Measurements from ENCODE around the gene HDAC4.

HDAC4 gene

DNA sequence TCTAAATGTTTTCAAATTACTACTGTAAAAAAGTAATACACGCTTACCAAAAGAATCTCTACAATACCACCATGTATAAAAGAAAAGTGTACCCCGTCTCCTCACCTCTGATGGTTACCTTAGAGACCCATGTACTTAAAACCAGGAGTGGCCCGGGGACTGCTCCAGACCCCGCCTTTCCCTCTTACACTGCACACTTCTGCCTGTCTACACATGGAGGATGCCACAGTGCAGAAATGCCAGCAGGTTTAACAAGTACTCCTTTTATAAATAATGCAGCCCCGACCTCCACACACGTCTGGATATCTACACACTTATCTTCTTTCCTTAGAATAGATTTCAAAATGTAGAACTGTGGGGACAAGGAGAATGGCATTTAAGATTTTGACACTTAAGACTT, 5.3 kb downstream of the HDAC4 start:
- DNase-seq = no peak

DNA sequence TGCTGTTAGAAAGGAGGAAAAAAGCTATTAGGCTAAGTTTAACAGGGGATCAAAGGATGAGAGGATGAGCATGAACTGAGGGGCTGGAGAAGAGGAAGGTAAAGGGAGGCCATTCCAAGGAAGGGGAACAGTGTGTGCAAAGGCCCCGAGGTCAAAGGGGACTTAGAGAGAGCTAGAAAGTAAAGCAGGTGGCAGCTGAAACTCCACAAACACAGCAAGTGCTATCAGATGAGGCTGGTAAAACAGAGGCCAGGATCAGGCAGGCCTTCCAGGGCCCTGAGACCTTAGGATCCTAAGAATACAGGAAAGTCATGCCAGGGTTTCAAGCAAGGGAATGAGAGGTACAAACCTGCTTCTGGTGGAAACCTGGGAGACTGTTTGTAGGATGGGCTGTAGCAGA, 5.8 kb downstream of the HDAC4 start:
- no peak for DNase-seq

DNA sequence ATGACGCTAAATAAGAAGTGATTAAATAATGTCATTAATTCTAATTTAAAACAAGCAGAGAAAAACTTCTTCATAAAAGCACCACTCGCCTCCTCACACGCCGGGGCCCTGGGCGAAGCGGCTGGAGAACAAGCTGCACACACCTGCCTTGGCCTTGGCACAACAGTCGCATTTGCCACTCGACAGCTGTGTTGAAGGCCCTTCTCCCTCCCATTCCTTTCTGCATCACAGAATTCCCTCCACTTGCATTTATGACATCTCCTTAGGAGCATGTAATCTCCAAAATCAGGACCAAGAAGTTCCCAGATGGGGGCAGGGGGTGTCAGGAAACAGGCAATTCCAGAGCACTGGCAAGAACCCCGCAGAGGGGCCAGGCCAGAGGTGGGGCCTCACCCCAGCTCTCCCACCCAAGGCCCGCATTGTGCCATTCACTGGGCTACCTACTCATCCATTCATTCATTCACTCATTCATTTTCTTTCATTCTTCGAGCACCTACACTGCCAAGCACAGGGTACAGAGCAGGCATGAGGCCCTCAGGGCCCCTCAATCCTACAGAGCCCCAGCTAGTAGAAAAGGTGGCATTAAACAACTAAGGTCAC, 6.4 kb downstream of the HDAC4 start:
- peak; percentile 66 for DNase-seq

DNA sequence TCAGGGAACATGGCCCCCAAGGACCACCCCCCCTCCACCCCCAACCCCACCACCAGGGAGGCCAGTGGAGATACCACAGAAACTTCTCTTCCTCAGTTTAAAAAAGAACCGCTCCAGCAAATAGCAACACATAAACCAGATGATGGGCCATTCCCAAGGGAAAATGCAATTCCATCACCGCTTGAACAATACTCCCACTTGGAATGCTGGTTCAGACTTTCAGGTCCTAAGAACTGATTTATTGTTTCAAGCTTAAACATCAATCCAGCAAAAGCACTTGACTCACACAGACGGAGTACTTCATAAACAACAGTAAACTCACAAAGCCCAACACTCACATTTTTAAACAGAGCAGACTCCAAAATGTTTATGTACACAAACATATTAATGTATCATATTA, 6.9 kb downstream of the HDAC4 start:
- no peak for DNase-seq

DNA sequence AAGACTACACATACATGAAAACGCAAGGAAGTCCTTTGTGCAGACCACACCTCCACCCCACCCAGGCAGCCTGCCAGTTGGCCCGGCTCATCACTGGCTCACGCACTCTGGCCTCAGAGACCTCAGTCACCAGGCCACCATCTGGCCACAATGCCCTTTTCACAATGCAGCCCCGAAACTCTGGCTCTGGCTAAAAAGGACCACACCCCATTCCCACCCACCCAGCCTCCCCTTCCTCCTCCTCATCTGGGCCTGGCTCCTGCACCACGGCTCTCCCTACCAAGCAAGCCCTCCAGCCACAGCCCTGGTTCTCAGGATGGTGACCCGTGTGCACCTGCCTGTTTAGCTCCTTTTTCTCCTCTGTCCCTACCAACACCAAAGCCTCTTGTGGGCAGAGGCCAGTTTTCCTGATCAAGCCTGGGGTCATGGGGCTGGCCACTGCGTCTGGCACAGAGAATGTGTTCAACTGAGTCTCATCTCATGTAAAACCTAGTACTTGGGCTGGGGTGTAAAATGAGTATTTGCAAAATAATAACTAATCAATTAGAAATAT, 7.4 kb downstream of the HDAC4 start:
- DNase-seq = peak; percentile 66

DNA sequence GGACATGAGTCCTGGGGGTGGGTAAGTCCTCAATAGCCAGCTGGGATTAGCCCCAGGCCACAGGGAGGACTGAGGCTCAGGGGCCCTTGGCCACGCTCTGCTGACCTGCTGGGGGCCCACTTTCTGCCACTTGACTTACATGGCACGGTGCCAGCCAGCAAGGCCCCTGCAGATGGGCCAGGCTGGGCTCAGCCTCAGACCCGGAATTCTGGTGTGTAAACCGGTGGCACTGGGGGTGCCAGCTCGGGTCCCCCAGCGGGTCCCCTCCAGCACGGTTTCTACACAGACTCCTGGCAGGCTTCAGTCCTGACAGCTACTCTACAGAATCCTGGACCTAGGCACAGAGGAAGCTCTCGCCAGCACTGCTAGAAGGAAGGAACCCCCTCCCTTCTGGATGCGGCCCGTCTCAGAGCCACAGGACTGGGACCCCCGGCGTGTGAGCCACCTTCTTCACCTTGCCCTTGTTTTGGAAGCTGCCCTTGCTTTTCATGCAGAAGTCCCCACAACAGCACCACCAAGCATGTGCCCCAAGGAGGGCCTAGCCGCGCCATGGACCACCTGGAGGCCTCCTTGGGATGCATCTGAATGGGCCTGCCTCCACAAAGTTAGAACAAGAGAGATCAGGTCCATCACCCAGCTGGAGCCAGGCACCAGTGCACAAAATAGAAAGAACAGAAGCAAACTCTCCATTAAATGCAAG, 8.0 kb downstream of the HDAC4 start:
- no peak for DNase-seq

DNA sequence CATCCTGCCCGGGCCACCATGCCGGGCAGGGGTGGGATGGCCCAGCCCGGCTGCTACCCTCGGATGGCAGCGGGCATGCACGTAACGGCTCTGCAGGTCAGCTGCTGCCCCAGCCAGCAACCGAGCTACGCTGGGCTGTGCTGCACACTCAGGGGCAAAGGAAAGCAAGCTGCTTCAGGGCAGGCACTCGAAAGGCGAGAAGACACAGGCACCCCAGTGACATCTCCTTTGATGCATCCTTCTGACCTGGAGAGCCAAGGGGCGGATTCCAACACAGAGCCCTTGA, 8.8 kb downstream of the HDAC4 start:
- no peak for DNase-seq

DNA sequence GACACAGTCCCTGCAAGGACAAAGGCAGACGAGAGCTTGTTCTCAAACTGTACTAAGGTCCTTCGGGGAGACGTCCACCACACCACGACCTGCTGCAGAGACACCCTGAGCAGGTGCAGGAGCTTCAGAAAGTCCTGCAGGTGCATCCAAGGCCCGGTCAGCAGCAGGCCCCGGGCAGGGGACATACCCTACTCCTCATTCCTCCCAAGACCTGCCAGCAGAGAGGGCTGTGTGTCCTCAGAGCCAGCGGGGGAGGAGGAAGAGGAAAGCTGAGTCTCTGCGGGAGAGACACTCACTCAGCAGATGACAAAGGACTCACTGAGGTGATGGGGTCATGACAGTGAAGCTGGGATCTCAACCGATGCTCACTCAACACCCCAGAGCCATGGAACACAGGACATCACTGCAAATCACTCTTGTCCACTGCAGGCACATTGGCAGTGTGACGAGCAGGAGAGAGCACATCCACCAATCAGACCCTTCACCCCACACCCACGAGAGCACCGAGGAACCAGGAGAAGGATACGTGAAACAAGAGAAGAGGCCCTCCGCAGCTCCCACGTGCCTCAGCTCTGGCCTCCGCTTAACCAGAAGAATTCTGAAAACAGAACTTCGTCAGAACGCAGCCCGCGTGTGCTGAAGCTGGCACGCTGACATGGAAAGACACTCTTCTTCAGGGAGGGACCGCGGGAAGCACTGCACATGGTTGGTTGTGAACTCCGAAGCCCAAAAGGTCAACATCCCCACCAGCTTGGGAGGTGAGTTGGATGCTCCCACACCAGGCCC, 9.3 kb downstream of the HDAC4 start:
- DNase-seq = no peak

DNA sequence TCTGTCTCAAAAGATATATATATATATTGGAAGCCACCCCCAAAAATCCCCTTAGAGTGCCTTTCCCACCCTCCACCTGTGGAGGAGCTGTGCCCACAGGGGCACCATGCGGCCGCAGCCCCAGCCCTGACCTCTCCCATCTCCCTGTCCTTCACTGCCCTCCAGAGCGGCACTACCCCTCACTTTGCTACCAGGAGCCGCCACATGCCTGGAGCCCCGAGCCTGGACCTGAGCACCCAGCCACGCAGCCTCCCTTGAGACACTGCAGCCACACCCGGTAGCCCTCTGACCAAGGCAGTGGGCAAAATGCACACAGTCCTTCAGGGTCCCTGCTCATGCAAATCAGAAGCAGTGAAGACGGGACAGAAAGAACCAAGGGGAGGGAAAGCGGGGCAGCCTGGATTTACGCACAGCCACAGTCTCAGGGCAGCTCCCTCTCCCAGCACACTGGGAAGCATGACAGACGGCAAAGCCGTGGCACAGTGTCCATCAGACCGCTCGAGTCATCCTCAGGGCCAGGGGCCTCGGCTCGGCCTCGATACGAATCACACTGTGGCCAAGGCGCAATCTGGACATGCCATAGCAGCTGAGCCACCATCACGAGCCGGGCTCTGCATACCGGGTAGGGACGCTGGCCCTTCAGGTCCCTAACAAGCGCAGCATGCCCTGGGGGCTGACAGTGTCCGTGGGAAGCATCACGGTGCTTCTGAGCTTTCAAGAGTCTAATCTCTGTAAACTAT, 10.1 kb downstream of the HDAC4 start:
- peak; percentile 15 for DNase-seq

DNA sequence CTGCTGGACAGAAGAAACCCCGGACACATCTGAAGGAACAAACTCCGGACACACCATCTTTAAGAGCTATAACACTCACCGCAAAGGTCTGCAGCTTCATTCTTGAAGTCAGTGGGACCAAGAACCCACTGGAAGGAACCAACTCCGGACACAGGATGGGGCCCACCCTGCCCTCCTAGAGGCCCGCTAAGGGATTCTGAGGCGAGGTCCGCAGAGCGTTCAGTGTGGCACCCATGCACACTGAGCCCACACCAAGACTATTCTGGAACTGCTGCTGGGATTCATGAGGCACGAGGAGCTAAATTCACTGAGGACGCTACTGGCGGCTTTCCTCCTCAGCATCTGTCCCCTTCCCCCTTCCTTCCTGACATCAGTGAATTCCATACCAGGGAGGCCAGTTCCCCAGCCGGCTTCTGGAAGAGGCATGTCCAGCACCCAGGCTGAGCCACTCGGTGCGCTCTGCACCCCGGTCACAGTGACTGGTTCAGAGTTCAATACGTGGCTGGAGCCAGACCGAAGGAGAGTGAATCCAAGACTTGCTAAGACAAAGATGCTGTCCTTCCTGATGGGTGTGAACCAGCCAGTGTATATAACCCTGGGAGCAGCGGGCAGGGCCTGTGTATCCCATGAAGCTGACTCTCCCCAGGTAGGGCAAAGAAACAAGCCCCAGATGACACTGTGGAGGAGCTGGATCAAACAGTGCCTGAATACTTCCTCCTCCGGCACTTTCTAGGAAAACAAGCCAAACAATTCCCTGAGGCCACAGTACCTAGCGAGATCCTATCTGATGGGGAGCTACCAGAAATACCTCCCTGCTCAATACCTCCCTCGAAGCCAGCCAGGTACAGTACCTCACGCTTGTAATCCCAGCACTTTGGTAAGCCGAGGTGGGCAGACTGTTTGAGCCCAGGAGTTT, 11.1 kb downstream of the HDAC4 start:
- DNase-seq = no peak

DNA sequence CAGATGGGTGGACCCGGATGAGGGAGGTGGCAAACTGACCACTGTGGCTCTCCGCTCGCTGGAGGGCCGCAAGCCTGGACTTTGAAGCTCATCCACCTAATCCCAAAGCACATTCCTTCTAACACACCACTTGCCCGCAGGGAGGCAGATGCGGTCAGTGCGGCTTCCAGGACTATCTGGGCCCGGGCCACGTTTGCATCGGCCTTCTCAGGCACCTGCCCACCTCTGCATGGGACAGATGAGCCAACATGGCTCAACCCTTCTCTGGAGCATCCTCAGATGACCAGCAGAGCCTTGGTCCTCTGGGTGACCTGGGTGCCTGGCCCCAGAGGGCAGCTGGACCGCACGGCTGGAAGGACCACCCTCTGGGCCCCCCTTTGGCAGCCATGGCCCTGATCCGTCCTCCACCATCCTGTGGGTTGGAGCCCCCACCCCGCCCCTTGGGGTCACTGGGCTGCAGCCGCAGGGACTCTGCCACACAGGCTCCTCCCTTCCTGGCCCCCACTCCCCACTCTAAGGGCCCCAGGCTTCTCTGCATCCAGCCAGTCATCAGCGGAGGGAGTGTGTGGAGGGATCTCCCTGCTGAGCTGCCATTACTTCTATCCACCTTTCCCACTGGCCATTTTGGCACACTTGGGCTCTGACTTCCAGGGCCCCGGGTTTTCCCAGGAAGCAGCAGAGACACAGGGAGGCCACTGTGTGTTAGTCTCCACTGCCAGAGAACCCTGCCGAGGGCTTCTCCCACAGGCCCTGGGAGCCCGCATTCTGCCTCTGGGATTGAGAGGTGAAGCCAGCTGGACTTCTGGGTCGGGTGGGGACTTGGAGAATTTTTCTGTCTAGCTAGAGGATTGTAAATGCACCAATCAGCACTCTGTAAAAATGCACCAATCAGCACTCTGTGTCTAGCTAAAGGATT, 12.3 kb downstream of the HDAC4 start:
- DNase-seq = no peak

DNA sequence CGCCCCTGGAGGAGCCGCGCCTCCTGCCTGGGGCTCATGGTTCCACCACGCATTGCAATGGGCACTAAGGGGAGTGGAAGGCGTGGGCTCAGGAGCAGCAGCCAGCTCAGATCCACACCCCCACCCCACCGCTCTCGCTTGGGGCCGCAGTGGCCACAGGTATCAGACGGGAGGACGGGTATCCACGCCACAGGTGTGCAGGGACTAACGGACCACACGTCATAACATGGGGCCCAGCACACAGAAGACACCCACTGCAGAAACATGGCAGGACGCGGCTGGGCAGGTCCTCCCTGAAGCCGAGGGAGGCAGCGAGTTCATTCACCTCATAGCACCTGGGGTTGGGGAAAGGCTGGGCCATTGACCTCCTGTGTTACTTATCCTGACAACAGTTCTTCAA, 13.0 kb downstream of the HDAC4 start:
- no peak for DNase-seq

DNA sequence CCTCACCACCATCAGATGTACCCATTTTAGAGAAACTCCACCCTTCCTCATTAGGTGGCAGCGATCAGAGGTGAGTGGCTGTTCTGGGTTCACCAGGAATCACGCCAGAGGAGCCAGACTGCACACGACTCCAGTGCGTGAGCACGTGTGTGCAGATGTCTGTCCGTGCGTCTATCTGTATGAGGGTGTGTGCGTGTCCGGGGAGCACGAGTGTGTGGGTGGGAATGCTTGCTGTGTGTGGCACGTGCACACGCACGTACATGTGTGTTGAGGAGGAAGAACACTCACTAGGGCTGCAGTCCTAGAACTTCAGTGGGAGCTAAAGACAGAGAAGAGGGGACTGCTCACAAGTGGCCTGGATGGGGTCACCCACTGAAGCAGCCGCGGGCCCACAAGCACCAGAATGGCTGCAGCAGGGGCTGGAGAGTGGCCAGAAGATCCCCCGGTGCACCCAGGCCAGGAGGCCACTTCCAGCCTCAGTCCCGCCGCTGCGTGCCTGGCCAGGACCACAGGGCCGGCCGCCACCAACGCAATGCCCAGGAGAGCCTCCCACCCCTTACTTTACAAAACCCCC, 13.9 kb downstream of the HDAC4 start:
- no peak for DNase-seq

DNA sequence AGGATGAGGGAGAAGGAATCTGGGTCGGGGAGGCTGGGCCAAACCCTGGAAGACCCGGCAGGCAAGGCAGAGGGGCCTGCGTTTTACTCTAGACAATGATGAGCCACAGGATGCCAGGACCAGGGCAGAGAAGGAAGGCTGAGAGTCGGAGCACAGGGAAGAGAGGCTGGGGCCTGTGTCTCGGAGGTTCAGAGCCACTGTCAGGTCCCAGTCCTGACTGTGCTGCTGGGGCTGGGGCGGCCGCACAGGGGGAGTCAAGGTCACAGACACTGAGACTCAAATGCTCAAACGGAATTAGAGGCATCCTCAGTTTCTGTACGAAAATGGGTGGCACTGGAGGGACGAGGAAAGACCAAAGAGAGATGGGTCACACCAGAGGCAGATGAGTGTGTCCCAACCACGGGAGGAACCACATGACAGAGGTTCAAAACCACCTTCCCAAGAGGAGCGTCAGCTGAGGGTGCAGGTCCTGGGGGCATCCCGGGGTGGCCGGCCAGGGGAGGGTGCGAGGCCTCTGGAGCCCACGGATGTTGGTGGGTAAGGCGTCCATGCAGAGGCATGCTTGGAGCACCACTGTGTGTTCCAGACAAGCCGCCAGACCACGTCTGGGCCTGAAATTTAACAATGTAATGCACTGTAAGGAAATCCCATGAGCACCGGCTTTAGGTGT, 14.7 kb downstream of the HDAC4 start:
- DNase-seq = no peak

DNA sequence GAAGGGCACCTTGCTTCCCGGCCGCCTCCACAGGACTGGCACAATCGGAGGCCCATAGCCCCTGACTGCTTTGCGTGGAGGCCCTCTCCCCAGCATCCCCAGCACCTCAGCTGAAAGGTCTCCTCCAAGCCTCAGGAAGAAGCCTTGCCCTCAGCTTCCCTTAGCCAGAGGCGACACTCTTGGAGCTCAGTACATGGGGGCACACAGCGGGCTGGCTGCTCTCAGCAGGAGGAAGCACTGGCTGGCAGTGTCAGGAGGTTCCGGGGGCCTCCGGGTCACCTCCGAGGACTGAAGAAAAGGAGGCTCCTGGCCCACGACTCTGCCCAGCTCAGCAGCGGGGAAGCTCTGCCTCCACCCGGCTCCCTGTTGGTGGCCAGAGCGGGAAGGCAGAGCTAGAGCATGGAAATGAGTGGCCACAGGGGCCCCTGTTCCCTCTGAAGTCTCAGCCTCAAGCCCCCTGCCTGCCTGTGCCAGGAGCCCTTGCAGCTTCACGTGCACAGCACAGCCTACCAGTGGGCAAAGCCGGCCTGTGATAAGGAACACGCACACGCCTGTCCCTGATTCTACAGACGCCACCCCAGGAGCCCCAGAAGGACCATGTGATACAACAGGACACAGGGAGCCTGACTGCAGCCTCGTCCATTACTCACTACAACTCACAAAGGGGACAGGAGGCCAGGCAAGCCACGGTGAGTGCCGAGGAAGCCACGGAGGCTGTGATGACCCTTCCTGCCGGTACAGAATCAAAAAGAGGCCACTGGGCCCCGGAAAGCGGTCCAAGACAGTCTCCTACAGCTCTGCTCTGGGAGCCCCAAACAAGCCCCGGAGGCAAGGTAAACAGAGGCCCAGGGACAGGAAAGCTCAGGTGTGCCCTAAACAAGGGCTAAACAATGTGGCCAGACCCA, 15.5 kb downstream of the HDAC4 start:
- DNase-seq = no peak

DNA sequence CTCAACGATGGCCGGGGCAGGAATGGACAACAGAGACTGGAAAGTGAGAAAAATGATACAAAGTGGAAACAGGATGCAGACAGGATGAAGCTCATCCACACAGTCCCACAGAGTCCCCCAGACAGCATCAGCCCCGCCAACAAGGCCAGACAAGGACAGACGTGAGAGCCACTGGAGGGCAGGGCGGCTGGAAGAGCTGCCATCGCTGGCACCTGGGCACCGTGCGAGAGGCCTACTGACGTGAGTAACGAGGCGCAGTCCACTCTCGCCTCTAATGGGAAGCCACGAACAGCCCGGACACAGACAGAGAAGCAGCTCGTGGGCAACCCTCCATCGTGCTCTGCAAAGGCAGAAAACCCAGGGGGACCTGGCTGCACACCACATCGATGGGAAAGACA, 17.1 kb downstream of the HDAC4 start:
- no peak for DNase-seq

DNA sequence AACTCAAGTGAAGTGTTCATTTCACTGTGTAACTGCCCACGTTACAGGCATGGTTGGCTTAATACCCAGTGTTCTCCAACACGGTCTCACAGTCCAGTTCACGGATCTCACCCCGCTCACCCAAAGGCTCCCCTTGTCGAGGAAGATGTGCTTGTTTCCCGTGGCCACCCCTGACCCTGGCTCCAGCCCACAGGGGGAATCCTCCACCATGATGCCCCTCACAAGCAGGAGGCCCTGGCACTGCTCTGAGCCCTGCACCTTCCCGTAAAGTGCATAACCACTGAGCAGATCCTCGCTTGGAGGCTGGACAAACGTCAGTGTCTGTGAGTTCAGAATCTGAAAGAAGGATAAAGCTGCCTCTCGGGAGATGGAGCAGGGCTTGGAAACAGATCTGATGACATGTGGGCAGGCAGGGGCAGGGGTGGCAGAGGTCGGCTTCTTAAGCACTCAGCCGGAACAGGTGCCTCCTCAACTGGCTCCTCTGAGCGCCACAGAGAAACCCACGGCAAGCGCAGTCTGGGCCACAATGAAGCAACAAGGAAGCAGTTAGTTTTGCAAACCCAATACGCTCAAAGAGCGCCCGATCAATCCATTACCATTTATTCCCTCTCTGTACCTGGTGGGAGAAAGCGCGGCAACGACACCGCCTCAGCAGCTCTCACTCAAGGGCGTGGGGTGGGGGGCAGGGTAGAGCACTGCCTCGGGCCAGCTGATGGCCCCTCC, 17.6 kb downstream of the HDAC4 start:
- DNase-seq = no peak

DNA sequence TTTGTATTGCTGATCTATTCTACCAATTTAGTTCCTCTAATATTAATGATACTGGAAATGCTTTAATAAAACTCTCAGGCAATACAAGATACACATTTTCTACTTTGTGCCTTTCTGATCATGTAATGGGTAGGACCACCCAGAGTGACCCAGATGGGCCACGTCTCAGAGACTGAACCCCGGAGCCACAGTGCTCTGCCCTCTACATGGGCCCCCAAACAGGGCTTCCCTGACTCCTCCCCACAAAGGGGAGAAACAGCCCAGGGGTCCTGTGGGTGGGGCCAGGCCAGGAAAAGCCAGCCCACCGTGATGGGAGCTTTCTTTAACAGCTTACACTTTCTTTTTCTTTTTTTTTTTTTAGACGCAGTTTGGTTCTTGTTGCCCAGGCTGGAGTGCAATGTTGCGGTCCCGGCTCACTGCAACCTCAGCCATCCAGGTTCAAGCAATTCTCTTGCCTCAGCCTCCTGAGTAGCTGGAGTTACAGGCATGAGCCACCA, 18.4 kb downstream of the HDAC4 start:
- DNase-seq = no peak

All from right forelimb (tissue), 1 donor.